ENCODE results near the gene PHAF1.

The PHAF1 gene

DNA sequence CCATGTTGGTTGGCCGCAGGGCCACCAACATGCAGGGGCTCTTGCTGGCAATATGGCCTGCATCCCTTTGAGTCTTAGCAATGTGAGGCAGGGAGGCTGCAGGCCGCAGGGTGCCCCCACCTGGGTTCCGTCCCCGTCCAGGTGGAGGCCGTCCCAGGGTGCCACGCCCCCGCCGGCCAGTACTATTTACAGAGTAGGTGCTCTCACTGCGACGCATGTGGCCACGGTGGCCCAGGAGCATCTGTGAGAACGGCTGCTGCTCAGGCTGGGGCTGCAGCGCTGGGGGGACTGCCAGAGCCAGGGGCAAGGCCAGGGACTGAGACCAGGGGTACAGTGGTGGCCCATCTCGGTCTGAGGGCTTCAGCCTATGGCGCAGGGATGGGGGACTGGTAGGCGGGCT, 70.4 kb downstream of the PHAF1 start:
- Histone ChIP-seq H3K27ac (no peak overlapping the region), H3K4me3 (ENCODE audit: low read depth, low read length) (no peak overlapping the region), H2AFZ (no peak overlapping the region), H3K36me3 (ENCODE audit: control insufficient read depth, insufficient read depth, low read length) (no peaks in the 10 kb centered on the region), H3K4me2 (ENCODE audit: low read length) (no peak overlapping the region), H3K79me2 (no peaks in the 10 kb centered on the region), H3K4me1 (peaks cover 16% of the 10 kb centered on the region), H3K9ac (no peak overlapping the region), H3K9me3 (ENCODE audit: control insufficient read depth, low read length) (no peaks in the 10 kb centered on the region), H3K27me3 (ENCODE audit: control insufficient read depth, insufficient read depth, low read length) (no peaks in the 10 kb centered on the region)
- TF ChIP-seq CTCF (IDR thresholded peaks at IDR 0.05) = no peak

GRCh38 chr16:67181346-67181745, 71.6 kb downstream of the PHAF1 start:
- Histone ChIP-seq H3K4me3 (ENCODE audit: low read depth, low read length) (no peak overlapping the region), H3K79me2 (no peaks in the 10 kb centered on the region), H3K9ac (no peak overlapping the region), H3K4me1 (peaks cover 23% of the 10 kb centered on the region), H3K4me2 (ENCODE audit: low read length) (no peak overlapping the region), H3K36me3 (ENCODE audit: control insufficient read depth, insufficient read depth, low read length) (no peaks in the 10 kb centered on the region), H2AFZ (no peak overlapping the region), H3K27ac (no peak overlapping the region), H3K9me3 (ENCODE audit: control insufficient read depth, low read length) (no peaks in the 10 kb centered on the region), H3K27me3 (ENCODE audit: control insufficient read depth, insufficient read depth, low read length) (no peaks in the 10 kb centered on the region)
- no peak for TF ChIP-seq CTCF (IDR thresholded peaks at IDR 0.05)

DNA sequence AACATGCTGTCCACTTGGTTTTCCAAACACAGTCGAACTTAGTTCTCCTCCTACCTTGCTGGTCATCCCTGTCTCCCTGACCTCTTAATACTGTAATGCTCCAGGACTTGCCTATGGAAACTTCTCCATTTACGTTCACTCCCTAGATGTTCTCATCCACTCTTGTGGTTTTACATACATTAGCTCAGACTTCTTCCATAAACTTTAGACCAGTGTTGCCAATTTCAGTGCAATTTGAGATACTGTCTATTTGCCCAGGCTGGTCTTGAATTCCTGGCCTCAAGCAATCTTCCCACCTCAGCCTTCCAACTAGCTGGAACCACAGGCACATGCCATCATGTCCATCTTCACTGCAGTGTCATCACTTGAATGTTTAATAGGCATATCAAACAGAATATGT, 72.5 kb downstream of the PHAF1 start:
- H3K4me1 ChIP-seq = peaks cover 23% of the 10 kb centered on the region
- H3K4me3 ChIP-seq (ENCODE audit: low read depth, low read length) = no peak overlapping the region
- no peaks in the 10 kb centered on the region for H3K9me3 ChIP-seq (ENCODE audit: control insufficient read depth, low read length)
- no peaks in the 10 kb centered on the region for H3K27me3 ChIP-seq (ENCODE audit: control insufficient read depth, insufficient read depth, low read length)
- no peaks in the 10 kb centered on the region for H3K36me3 ChIP-seq (ENCODE audit: control insufficient read depth, insufficient read depth, low read length)
- no peak overlapping the region for H2AFZ ChIP-seq
- no peak overlapping the region for H3K9ac ChIP-seq
- H3K79me2 ChIP-seq = no peaks in the 10 kb centered on the region
- H3K4me2 ChIP-seq (ENCODE audit: low read length) = no peak overlapping the region
- H3K27ac ChIP-seq = peak overlapping the region; percentile 96
- TF ChIP-seq CTCF (IDR thresholded peaks at IDR 0.05) = no peak

DNA sequence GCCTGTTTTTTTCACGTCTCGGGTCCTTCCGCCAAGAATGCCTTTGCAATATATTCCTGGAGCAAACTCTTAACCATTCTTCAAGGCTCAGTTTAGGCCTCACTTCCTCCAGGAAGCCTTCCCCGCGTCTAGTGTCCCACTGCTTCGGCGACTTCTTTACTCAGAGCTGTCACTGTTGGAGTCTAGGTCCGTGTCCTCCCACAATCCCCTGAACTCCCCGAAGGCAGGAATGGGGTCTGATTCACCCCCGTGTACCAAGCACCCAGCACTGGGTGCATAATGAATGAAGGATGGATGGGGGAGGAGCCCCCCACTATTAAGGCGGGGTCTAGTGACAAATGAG, 73.5 kb downstream of the PHAF1 start:
- H3K9ac ChIP-seq = no peak overlapping the region
- H2AFZ ChIP-seq = peak overlapping the region; percentile 92
- H3K4me1 ChIP-seq = peaks cover 18% of the 10 kb centered on the region
- no peak for TF ChIP-seq CTCF (IDR thresholded peaks at IDR 0.05)
- H3K9me3 ChIP-seq (ENCODE audit: control insufficient read depth, low read length) = no peaks in the 10 kb centered on the region
- no peaks in the 10 kb centered on the region for H3K27me3 ChIP-seq (ENCODE audit: control insufficient read depth, insufficient read depth, low read length)
- peak overlapping the region; percentile 96 for H3K27ac ChIP-seq
- H3K36me3 ChIP-seq (ENCODE audit: control insufficient read depth, insufficient read depth, low read length) = no peaks in the 10 kb centered on the region
- H3K79me2 ChIP-seq = no peaks in the 10 kb centered on the region
- H3K4me3 ChIP-seq (ENCODE audit: low read depth, low read length) = peak overlapping the region; percentile 81
- peak overlapping the region; percentile 94 for H3K4me2 ChIP-seq (ENCODE audit: low read length)

DNA sequence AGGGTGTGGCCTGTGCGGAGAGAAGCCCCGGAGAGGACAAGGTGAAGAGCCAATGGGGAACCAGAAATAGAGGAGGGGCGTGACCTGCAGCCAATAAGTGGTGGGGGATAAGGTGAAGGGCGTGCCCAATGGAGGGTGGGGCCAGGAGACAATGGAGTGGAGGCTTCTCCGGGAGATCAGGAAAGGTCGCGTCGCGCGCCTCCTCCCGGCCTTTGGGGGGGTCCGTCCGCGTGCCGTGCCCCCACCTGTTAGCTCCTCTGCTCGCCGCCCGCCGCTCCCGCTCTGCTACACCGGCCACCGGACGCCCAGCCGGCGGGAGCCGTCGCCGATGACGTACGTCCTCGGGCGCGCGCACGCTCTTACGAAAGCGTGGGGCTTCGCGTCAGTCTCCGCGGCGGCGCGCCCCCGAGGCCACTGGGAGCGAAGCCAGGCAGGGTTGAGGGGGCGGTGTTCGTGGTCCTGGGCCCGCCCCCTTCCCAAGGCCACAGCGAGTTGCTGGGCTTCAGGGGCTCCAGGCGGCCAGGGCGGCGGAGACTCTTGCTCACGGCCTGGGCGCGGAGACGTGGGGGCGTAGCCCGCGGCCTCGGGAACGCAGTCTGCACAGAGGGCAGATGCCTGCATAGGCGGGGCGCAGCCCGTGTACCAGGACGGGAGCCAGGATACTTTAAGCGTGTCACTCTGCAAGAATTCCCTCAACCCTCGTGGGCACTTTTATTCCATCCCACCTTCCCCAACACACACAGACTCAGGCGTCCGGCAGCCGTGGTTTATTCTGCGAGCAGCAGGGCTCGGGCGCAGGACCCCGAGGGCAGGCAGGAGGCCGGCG, 74.1 kb downstream of the PHAF1 start, which contains the start of gene MATCAP1:
Gene MATCAP1, minus strand, starts transcription at position 337 of the 826 bp plus-strand sequence. CDS start 3,353 bp downstream, outside the sequence.
- no peaks in the 10 kb centered on the region for H3K36me3 ChIP-seq (ENCODE audit: control insufficient read depth, insufficient read depth, low read length)
- H3K4me2 ChIP-seq (ENCODE audit: low read length) = peak within 1 kb of the TSS; percentile 94
- peak within 1 kb of the TSS; percentile 96 for H3K27ac ChIP-seq
- H3K79me2 ChIP-seq = no peaks in the 10 kb centered on the region
- H3K9me3 ChIP-seq (ENCODE audit: control insufficient read depth, low read length) = no peaks in the 10 kb centered on the region
- H3K27me3 ChIP-seq (ENCODE audit: control insufficient read depth, insufficient read depth, low read length) = no peaks in the 10 kb centered on the region
- peak within 1 kb of the TSS; percentile 92 for H2AFZ ChIP-seq
- peak; percentile 26 for TF ChIP-seq CTCF (IDR thresholded peaks at IDR 0.05)
- H3K9ac ChIP-seq = peak within 1 kb of the TSS; percentile 81
- H3K4me3 ChIP-seq (ENCODE audit: low read depth, low read length) = peak within 1 kb of the TSS; percentile 81
- peaks cover 18% of the 10 kb centered on the region for H3K4me1 ChIP-seq
